ENCODE data around the gene CA5B.
"Not testable (repeated sequence)": the region's sequence is repeated elsewhere in the genome, so short reads cannot be mapped to it uniquely, and the experiment has no call there.

The CA5B gene

GRCh38 chrX:15749642-15750610, 11.9 kb downstream of the CA5B start:
- DNase-seq = no peak

- no peak for DNase-seq
Measured at GRCh38 chrX:15750611-15751154, 12.6 kb downstream of the CA5B start.

GRCh38 chrX:15751155-15751819, 13.2 kb downstream of the CA5B start:
- DNase-seq = no peak

- DNase-seq = no peak
Measured at GRCh38 chrX:15755091-15755490, 17.0 kb downstream of the CA5B start.

GRCh38 chrX:15758140-15758539, 20.1 kb downstream of the CA5B start:
- no peak for DNase-seq

- not testable (repeated sequence) for DNase-seq
Measured at GRCh38 chrX:15759886-15760285, 21.8 kb downstream of the CA5B start.

GRCh38 chrX:15761564-15762191, 23.6 kb downstream of the CA5B start:
- peak; percentile 0 for DNase-seq

GRCh38 chrX:15769300-15769954, 31.4 kb downstream of the CA5B start:
- DNase-seq = no peak

- DNase-seq = no peak
Measured at GRCh38 chrX:15781961-15782699, 44.1 kb downstream of the CA5B start.

- no peak for DNase-seq
Measured at GRCh38 chrX:15785176-15785750, 47.2 kb downstream of the CA5B start.

GRCh38 chrX:15786915-15787314, 48.8 kb downstream of the CA5B start:
- no peak for DNase-seq

- peak; percentile 87 for DNase-seq
Measured at GRCh38 chrX:15789979-15790768, 52.1 kb downstream of the CA5B start, which contains the start of gene ZRSR2. TSS of gene ZRSR2 (plus strand) at chrX:15790484. CDS start at chrX:15790496, 12 bp downstream.

- DNase-seq = no peak
Measured at GRCh38 chrX:15790769-15791290, 52.8 kb downstream of the CA5B start.

GRCh38 chrX:15797707-15798106, 59.6 kb downstream of the CA5B start:
- no peak for DNase-seq

- no peak for DNase-seq
Measured at GRCh38 chrX:15804563-15804962, 66.5 kb downstream of the CA5B start.

- no peak for DNase-seq
Measured at GRCh38 chrX:15808254-15808653, 70.2 kb downstream of the CA5B start.

GRCh38 chrX:15812192-15812938, 74.3 kb downstream of the CA5B start:
- DNase-seq = no peak

- no peak for DNase-seq
Measured at GRCh38 chrX:15813416-15813815, 75.3 kb downstream of the CA5B start.

- DNase-seq = no peak
Measured at GRCh38 chrX:15814771-15815365, 76.8 kb downstream of the CA5B start.
